Measurements from ENCODE around the gene KRTAP5-2. TPM values are rescaled to one million over a fixed set of nuclear protein-coding genes. Genes with fewer than 3 reads are reported as not detected.

The KRTAP5-2 gene
- total and polyA plus RNA-seq, 2 of the 8 experiments (the other 6 are each of a cell fraction or from before 2014, with no cell fraction given): not detected

GRCh38 chr11:1644601-1645356 is 46.7 kb upstream of the KRTAP5-2 start (continued):
- TF ChIP-seq KDM5A (IDR thresholded peaks at IDR 0.05; ENCODE audit: low read length): no peak
- TF ChIP-seq SIX5 (IDR thresholded peaks at IDR 0.05; ENCODE audit: low read depth, low read length): no peak
- no peak for TF ChIP-seq ASH2L (IDR thresholded peaks at IDR 0.05; ENCODE audit: low read length)
- no peak for TF ChIP-seq SP2 (IDR thresholded peaks at IDR 0.05; ENCODE audit: low read length)

Data from H1 (cell line).